Upper lobe of left lung (tissue), 4 donors: ENCODE data around the gene SPATA32.
A peak's percentile ranks its signal among the peaks of the same experiment; 100 is the strongest.

Experiments
- CTCF ChIP-seq, 6 experiments: fragments of 450-650 bp in 4 of 6; fragments of 200-600 bp in 2 of 6; sonication (generic) in 2 of 6; IDR thresholded peaks; one replicate each; pipeline ENCODE4 v1.5.1; 2016 to 2019; ENCODE audit warnings: antibody characterized with exemption in 6 of 6
- POLR2AphosphoS5 ChIP-seq, 2 donors: sonication (generic); formaldehyde crosslinking; IDR thresholded peaks; one replicate each; pipeline ENCODE4 v1.5.1; 2017; ENCODE audit warnings: antibody characterized with exemption in 2 of 2

GRCh38 chr17:45221081-45222013 is 40.5 kb downstream of the SPATA32 start, which contains the start of gene FMNL1:
- TF ChIP-seq CTCF (IDR thresholded peaks at IDR 0.05), result peak in 3 of 6 experiments; percentile 18 to 31 (median 23)
- peak; percentile 9 to 46 for TF ChIP-seq POLR2AphosphoS5 (IDR thresholded peaks at IDR 0.05)
